HG03354 (cell line): ENCODE measurements around the gene CLC.

ENCODE experiments used
- ATAC-seq: cut with Tn5 transposase; IDR thresholded peaks from one replicate; pipeline ENCODE4 v1.9.1; 2021; ENCODE audit warnings: mild to moderate bottlenecking; ENCODE audit not compliant: unreplicated experiment, poor library complexity, severe bottlenecking

The CLC gene

DNA sequence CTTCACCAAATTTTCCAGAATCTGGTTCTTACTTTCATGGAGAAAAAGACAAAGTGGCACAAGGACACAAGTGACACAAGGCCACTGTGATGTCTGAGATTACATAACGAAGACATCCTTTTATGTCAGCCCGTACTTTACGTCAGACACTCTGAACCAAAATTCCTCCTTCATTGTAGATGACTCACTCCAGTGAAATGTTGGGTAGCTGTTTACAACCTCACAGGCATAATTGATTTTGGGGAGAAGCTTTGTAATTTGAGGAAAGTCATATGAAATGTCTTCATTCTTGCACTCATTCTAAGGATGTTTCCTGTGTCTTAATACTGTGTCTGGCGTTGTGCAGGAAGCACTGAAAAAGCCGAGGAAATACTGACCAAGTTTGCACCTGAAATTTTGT, 53.6 kb downstream of the CLC start:
- ATAC-seq, result no peak

DNA sequence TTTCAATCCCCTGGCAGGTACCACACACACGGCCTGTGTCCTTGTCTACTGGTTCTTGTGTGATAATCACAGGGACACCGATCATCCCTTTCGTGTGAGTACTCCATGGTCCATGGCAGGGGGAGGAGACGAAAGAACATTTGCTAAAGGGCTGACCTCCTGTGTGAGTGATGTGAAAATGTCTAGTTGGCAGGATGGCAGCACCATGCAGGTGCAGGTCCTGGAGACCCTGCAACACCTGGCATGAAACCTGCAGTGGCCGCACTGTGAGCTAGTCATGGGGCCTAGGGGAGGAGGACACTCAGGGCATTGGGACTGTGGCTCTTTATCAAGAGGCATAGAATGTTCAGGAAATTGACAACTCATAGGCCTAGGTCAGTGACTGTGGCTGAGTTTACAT, 56.4 kb downstream of the CLC start:
- ATAC-seq, result no peak
